H1 (cell line): ENCODE measurements around the gene ARHGAP15. TPM values are rescaled to one million over a fixed set of nuclear protein-coding genes. Genes with fewer than 3 reads are reported as not detected.

Source experiments
- CTCF ChIA-PET: fragments of 300-600 bp; sonication (Branson Sonifier 250); formaldehyde crosslinking; loops from one replicate; lab custom pipeline; 2021; ENCODE audit not compliant: partially characterized antibody; lab: Charles Lee
- POLR2A ChIA-PET: fragments of 300-600 bp; sonication (Branson Sonifier 250); formaldehyde crosslinking; loops from one replicate; lab custom pipeline; 2021; ENCODE audit warnings: inconsistent platforms; ENCODE audit not compliant: partially characterized antibody; lab: Charles Lee
- DNase-seq, 2 experiments: peaks; one replicate each; pipeline versions ENCODE4 v3.0.0 to v3.0.0-alpha.2; 2010 to 2022; ENCODE audit warnings: low spot score in 2 of 2, low read depth in 1 of 2, mixed read lengths in 1 of 2
- FAIRE-seq: peaks from 2 replicates; lab custom pipeline; 2011; peaks lifted over from hg19 to GRCh38; lab: Jason Lieb, UNC
- H2AFZ ChIP-seq: 2 replicates; pipeline ENCODE4 v1.8.1; 2012; ENCODE audit warnings: low read length, inconsistent platforms
- H2AK5ac ChIP-seq: 2 replicates; pipeline ENCODE4 v1.6.1; 2013; ENCODE audit warnings: low read depth, low read length
- H2BK120ac ChIP-seq: replicated peaks from 2 replicates; pipeline ENCODE3; 2013; ENCODE audit warnings: low read depth, low read length, inconsistent platforms
- H2BK12ac ChIP-seq: 2 replicates; pipeline ENCODE4 v1.6.1; 2013; ENCODE audit warnings: low read depth, low read length
- H2BK15ac ChIP-seq: 2 replicates; pipeline ENCODE4 v1.6.1; 2013; ENCODE audit warnings: low read length
- H2BK20ac ChIP-seq: 2 replicates; pipeline ENCODE4 v1.6.1; 2013; ENCODE audit warnings: low read length
- H2BK5ac ChIP-seq: 2 replicates; pipeline ENCODE4 v1.6.1; 2013; ENCODE audit warnings: low read depth, low read length
- H3K14ac ChIP-seq: 2 replicates; pipeline ENCODE4 v1.6.1; 2013; ENCODE audit warnings: inconsistent platforms; ENCODE audit not compliant: insufficient read length
- H3K18ac ChIP-seq: 2 replicates; pipeline ENCODE4 v1.6.1; 2013; ENCODE audit warnings: low read length; ENCODE audit errors: extremely low read depth
- H3K23ac ChIP-seq: 2 replicates; pipeline ENCODE4 v1.6.1; 2013; ENCODE audit warnings: inconsistent platforms; ENCODE audit not compliant: insufficient read length
- H3K23me2 ChIP-seq: 2 replicates; pipeline ENCODE4 v1.6.1; 2013; ENCODE audit warnings: low read depth, low read length
- H3K27ac ChIP-seq: 2 replicates; pipeline ENCODE4 v1.6.1; 2011; ENCODE audit warnings: low read depth, low read length, inconsistent platforms
- H3K27me3 ChIP-seq, 4 experiments: replicated peaks in 1 of 4; 1 replicate in 1 of 4; 2 replicates in 3 of 4; pipeline versions ENCODE4 v1.6.1 to v1.8.1; 2011 to 2013; ENCODE audit warnings: low read length in 3 of 4, mild to moderate bottlenecking in 3 of 4, inconsistent platforms in 2 of 4, mixed read lengths in 2 of 4, moderate library complexity in 1 of 4; ENCODE audit not compliant: control insufficient read depth in 3 of 4, insufficient read depth in 3 of 4; ENCODE audit errors: extremely low read depth in 1 of 4
- H3K36me3 ChIP-seq, 4 experiments: 2 replicates each; pipeline versions ENCODE4 v1.6.1 to v1.8.1; 2011 to 2013; ENCODE audit warnings: mild to moderate bottlenecking in 4 of 4, low read length in 3 of 4, moderate library complexity in 2 of 4, control low read depth in 1 of 4, inconsistent platforms in 1 of 4; ENCODE audit not compliant: insufficient read depth in 4 of 4, control insufficient read depth in 2 of 4
- H3K4ac ChIP-seq: replicated peaks from 2 replicates; pipeline ENCODE3; 2013; ENCODE audit warnings: low read length, low read depth, mixed read lengths, inconsistent platforms; ENCODE audit not compliant: insufficient read length
- H3K4me1 ChIP-seq, 4 experiments: replicated peaks in 1 of 4; 1 replicate in 1 of 4; 2 replicates in 3 of 4; pipeline versions ENCODE4 v1.6.1 to v1.8.1; 2011 to 2013; ENCODE audit warnings: low read length in 3 of 4, inconsistent platforms in 2 of 4, mixed read lengths in 1 of 4; ENCODE audit not compliant: insufficient read depth in 4 of 4, control insufficient read depth in 3 of 4
- H3K4me2 ChIP-seq, 2 experiments: 2 replicates each; pipeline versions ENCODE4 v1.6.1 to v1.8.1; 2011 to 2013; ENCODE audit warnings: low read depth in 2 of 2, low read length in 2 of 2, control low read depth in 1 of 2, inconsistent platforms in 1 of 2, mild to moderate bottlenecking in 1 of 2; ENCODE audit not compliant: insufficient read depth in 1 of 2
- H3K4me3 ChIP-seq, 4 experiments: fragments of 200-600, 300-600 bp in 1 of 4; sonication (generic), shearing (Covaris generic), sonication (Bioruptor Twin) in 1 of 4; 2 replicates each; pipeline versions ENCODE4 v1.5.1 to v1.8.1; 2011 to 2016; ENCODE audit warnings: low read length in 4 of 4, low read depth in 3 of 4, control low read depth in 2 of 4, inconsistent platforms in 2 of 4, mild to moderate bottlenecking in 2 of 4, mixed read lengths in 1 of 4, moderate library complexity in 1 of 4; ENCODE audit not compliant: insufficient read depth in 2 of 4; ENCODE audit errors: extremely low read depth in 1 of 4
- H3K56ac ChIP-seq: replicated peaks from 2 replicates; pipeline ENCODE3; 2013; ENCODE audit warnings: low read depth, mild to moderate bottlenecking, mixed read lengths, low read length, inconsistent platforms; ENCODE audit not compliant: insufficient read length
- H3K79me1 ChIP-seq: 2 replicates; pipeline ENCODE4 v1.6.1; 2013; ENCODE audit warnings: low read depth, low read length, control low read depth
- H3K79me2 ChIP-seq, 2 experiments: 2 replicates each; pipeline versions ENCODE4 v1.6.1 to v1.8.1; 2012 to 2013; ENCODE audit warnings: low read length in 2 of 2, mild to moderate bottlenecking in 2 of 2, inconsistent platforms in 1 of 2; ENCODE audit not compliant: insufficient read depth in 2 of 2, control insufficient read depth in 1 of 2
- H3K9ac ChIP-seq, 4 experiments: replicated peaks in 1 of 4; 1 replicate in 1 of 4; 2 replicates in 3 of 4; pipeline versions ENCODE4 v1.6.1 to v1.8.1; 2011 to 2013; ENCODE audit warnings: low read depth in 3 of 4, low read length in 3 of 4, control low read depth in 2 of 4, mild to moderate bottlenecking in 2 of 4, moderate library complexity in 2 of 4, inconsistent platforms in 1 of 4; ENCODE audit errors: extremely low read depth in 1 of 4
- H3K9me3 ChIP-seq, 2 experiments: 2 replicates each; pipeline versions ENCODE4 v1.6.1 to v1.8.1; 2012 to 2013; ENCODE audit warnings: mild to moderate bottlenecking in 2 of 2, moderate library complexity in 2 of 2, control low read depth in 1 of 2, inconsistent platforms in 1 of 2, low read depth in 1 of 2, low read length in 1 of 2, mixed read lengths in 1 of 2; ENCODE audit not compliant: insufficient read depth in 2 of 2
- H4K20me1 ChIP-seq, 2 experiments: replicated peaks in 1 of 2; 2 replicates each; pipeline versions ENCODE3 to v1.8.1; 2011 to 2013; ENCODE audit warnings: inconsistent platforms in 2 of 2, low read length in 2 of 2, mild to moderate bottlenecking in 1 of 2; ENCODE audit not compliant: insufficient read depth in 2 of 2, control insufficient read depth in 1 of 2
- H4K5ac ChIP-seq: 2 replicates; pipeline ENCODE4 v1.6.1; 2013; ENCODE audit warnings: low read length, low read depth, mixed read lengths, inconsistent platforms; ENCODE audit not compliant: insufficient read length
- H4K8ac ChIP-seq: 2 replicates; pipeline ENCODE4 v1.8.0; 2013; ENCODE audit warnings: mild to moderate bottlenecking, moderate library complexity, low read length, inconsistent platforms; ENCODE audit not compliant: insufficient read depth; ENCODE audit errors: extremely low read depth
- H4K91ac ChIP-seq: replicated peaks from 2 replicates; pipeline ENCODE3; 2013; ENCODE audit warnings: low read length, mixed read lengths, inconsistent platforms; ENCODE audit not compliant: insufficient read length
- HDAC6 ChIP-seq: IDR thresholded peaks from one replicate; pipeline ENCODE4 v1.7.1; 2012; ENCODE audit warnings: low read depth, mild to moderate bottlenecking, inconsistent platforms, low read length, moderate library complexity
- JUN ChIP-seq: IDR thresholded peaks from 2 replicates; pipeline ENCODE4 v1.6.1; 2011; ENCODE audit warnings: low read depth, mild to moderate bottlenecking, improper control_type of control experiment, low read length
- KDM1A ChIP-seq: fragments of 200-600, 300-600 bp; sonication (generic); IDR thresholded peaks from 2 replicates; pipeline ENCODE4 v1.7.1; 2016; ENCODE audit warnings: mild to moderate bottlenecking, low read length, borderline replicate concordance
- NRF1 ChIP-seq: IDR thresholded peaks from 2 replicates; pipeline ENCODE4 v1.6.1; 2011; ENCODE audit warnings: mild to moderate bottlenecking, low read depth, low read length, improper control_type of control experiment
- SP4 ChIP-seq: IDR thresholded peaks from 2 replicates; pipeline ENCODE4 v1.6.1; 2012; ENCODE audit warnings: low read length, inconsistent platforms
- SRF ChIP-seq: IDR thresholded peaks from 2 replicates; pipeline ENCODE4 v1.6.1; 2011; ENCODE audit warnings: mild to moderate bottlenecking, low read depth, low read length, moderate library complexity
- TAF7 ChIP-seq: optimal IDR thresholded peaks from 2 replicates; pipeline ENCODE3; 2011; ENCODE audit warnings: low read depth, mild to moderate bottlenecking, inconsistent platforms, low read length, moderate library complexity, borderline replicate concordance
- TCF12 ChIP-seq: IDR thresholded peaks from 2 replicates; pipeline ENCODE4 v1.6.1; 2011; ENCODE audit warnings: low read depth, mild to moderate bottlenecking, low read length
- TEAD4 ChIP-seq: IDR thresholded peaks from 2 replicates; pipeline ENCODE4 v1.6.1; 2012; ENCODE audit warnings: low read depth, low read length, inconsistent platforms, mixed read lengths
- WGBS, 2 experiments: shearing (Covaris generic) in 1 of 2; methylation state at CpG; one replicate each; pipeline versions ENCODE4 v1.1.6 to v1.1.7; 2013 to 2015; ENCODE audit warnings: low lambda C conversion rate in 2 of 2, mixed read lengths in 2 of 2, inconsistent platforms in 1 of 2, low coverage in 1 of 2, missing lambda C conversion rate in 1 of 2; ENCODE audit not compliant: insufficient replicate concordance in 2 of 2, insufficient coverage in 1 of 2, insufficient read length in 1 of 2; ENCODE audit errors: extremely low coverage in 1 of 2, missing lambda C conversion rate in 1 of 2; 5-methylcytosine and 5-hydroxymethylcytosine counted together
- polyA plus RNA-seq, 7 experiments: library from polyadenylated mRNA; depleted of rRNA in 3 of 7; stranded (reverse) in 5 of 7; unstranded in 2 of 7; fragments of >200 nt in 5 of 7; fragments of 200-250 nt in 2 of 7; gene quantifications; 1 replicate in 5 of 7; 2 replicates in 1 of 7; 4 replicates in 1 of 7; pipeline versions ENCODE4 v1.2.1 to v1.2.3, GENCODE V29; 2011 to 2013; ENCODE audit warnings: missing spikeins in 2 of 7, mixed read lengths in 2 of 7
- total RNA-seq: library from RNA; stranded (reverse); fragmentation: NEBNext Ultra II Directional; extraction: Animal tissue kit (Norgen Biotek cat#: 25700); gene quantifications from 2 replicates; pipeline ENCODE4 v1.2.1, GENCODE V29; 2021
- TF ChIP-seq, protein P1 (sequence below): IDR thresholded peaks from 2 replicates; pipeline ENCODE4 v1.6.1; 2012; ENCODE audit warnings: low read length, inconsistent platforms
- TF ChIP-seq, protein P2 (sequence below): IDR thresholded peaks from 2 replicates; pipeline ENCODE4 v1.6.1; 2012; ENCODE audit warnings: inconsistent platforms

Gene ARHGAP15
- total and polyA plus RNA-seq, 2 of the 8 experiments (the other 6 are each of a cell fraction or from before 2014, with no cell fraction given), result not detected

DNA sequence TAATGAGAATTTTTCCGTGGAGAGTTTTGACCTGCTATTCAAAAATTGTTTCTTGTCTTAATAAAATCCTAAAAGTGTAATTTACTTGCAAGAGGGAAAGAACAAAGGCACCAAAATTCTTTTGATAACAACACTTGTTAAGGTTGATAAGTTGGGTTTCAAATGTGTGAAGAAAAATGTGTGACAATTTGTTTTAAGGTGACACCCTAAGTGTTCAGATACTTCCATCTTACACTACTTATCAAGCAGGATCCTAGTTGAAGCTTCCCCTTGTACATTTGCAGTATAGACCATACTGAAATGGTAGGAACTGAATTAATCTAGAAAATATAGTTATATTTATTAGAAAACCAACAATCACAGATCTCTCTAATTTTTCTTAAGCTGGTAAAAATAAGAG, 204.6 kb downstream of the ARHGAP15 start:
- Histone ChIP-seq H4K91ac (no peak overlapping the region), H2AK5ac (no peak overlapping the region), H2BK120ac (no peak overlapping the region), H2BK15ac (no peak overlapping the region), H3K79me1 (no peaks in the 10 kb centered on the region), H3K4me2 (no peak overlapping the region), H2BK5ac (no peak overlapping the region), H3K4me3 (no peak overlapping the region), H3K23me2 (no peaks in the 10 kb centered on the region), H3K4me1 (no peaks in the 10 kb centered on the region), H3K27me3 (no peaks in the 10 kb centered on the region), H3K79me2 (no peaks in the 10 kb centered on the region), H3K14ac (no peak overlapping the region), H3K27ac (no peak overlapping the region), H2AFZ (no peak overlapping the region), H4K5ac (no peak overlapping the region), H2BK20ac (no peak overlapping the region), H3K9me3 (no peaks in the 10 kb centered on the region), H3K4ac (no peak overlapping the region), H3K36me3 (no peaks in the 10 kb centered on the region), H4K8ac (no peak overlapping the region), H3K23ac (no peak overlapping the region), H2BK12ac (no peak overlapping the region), H4K20me1 (no peaks in the 10 kb centered on the region), H3K56ac (no peak overlapping the region), H3K9ac (no peak overlapping the region), H3K18ac (no peak overlapping the region)
- no peak for FAIRE-seq
- ChIA-PET CTCF (no interaction called here), POLR2A (no interaction called here)
- no peak for DNase-seq
- 95% methylated on average over 1 of the region's 1 CpG; no CpG with 5 or more reads in 1 of the 2 experiments for WGBS, 2 experiments
- no peak for TF ChIP-seq SRF
- TF ChIP-seq JUN, result no peak
- TF ChIP-seq TAF7, result no peak
- TF ChIP-seq HDAC6, result no peak
- no peak for TF ChIP-seq TEAD4
- TF ChIP-seq TCF12, result no peak
- no peak for TF ChIP-seq SP4
- TF ChIP-seq, protein P1, sequence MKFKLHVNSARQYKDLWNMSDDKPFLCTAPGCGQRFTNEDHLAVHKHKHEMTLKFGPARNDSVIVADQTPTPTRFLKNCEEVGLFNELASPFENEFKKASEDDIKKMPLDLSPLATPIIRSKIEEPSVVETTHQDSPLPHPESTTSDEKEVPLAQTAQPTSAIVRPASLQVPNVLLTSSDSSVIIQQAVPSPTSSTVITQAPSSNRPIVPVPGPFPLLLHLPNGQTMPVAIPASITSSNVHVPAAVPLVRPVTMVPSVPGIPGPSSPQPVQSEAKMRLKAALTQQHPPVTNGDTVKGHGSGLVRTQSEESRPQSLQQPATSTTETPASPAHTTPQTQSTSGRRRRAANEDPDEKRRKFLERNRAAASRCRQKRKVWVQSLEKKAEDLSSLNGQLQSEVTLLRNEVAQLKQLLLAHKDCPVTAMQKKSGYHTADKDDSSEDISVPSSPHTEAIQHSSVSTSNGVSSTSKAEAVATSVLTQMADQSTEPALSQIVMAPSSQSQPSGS, result no peak
- TF ChIP-seq, protein P2, sequence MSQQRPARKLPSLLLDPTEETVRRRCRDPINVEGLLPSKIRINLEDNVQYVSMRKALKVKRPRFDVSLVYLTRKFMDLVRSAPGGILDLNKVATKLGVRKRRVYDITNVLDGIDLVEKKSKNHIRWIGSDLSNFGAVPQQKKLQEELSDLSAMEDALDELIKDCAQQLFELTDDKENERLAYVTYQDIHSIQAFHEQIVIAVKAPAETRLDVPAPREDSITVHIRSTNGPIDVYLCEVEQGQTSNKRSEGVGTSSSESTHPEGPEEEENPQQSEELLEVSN, result no peak
- TF ChIP-seq NRF1, result no peak
- no peak for TF ChIP-seq KDM1A
